ENCODE measurements around the gene ZNF827.

DNA sequence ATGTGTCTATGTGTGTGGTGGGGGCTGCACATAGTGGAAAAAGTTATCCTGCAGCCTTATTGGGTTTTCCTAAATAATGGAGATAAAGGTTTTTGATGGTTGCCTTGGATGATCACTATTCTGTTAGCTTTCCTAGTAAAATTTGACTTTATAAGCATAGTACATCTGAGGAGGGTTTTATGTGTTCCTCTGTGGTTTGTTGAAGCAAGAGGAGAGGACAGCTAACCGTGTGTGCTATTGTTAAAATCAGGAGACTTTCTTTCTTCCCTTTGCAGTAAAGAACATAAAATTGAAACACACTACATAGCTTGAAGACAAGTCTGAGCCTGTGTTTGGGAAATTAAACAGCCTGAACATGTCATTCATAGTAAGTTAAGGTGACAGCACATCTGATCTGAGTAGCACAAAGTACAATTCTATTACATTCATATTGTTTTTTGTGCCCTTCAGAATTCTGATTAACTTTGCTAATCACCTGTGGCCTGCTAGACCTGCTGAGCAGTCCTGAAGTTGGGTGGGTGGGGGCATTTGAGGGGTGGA, 221.9 kb downstream of the ZNF827 start:
- TF ChIP-seq GATA2 (IDR thresholded peaks at IDR 0.05; ENCODE audit: low read depth, low read length): no peak
- no peak for TF ChIP-seq GATA3 (IDR thresholded peaks at IDR 0.05; ENCODE audit: low read depth, low read length)

Measured in SH-SY5Y (cell line).